DOHH2 (cell line): ENCODE measurements around the gene LCN10.
A peak's percentile ranks its signal among the peaks of the same experiment; 100 is the strongest.

Source experiments
- H3F3A ChIP-seq: fragments of 200-600 bp; sonication (generic), shearing (Covaris generic); 2 replicates; pipeline ENCODE4 v1.6.0; 2016; ENCODE audit warnings: antibody characterized with exemption, mild to moderate bottlenecking; ENCODE audit not compliant: control insufficient read depth, insufficient read depth
- H3K27ac ChIP-seq: fragments of 200-600 bp; sonication (generic); 2 replicates; pipeline ENCODE4 v1.5.1; 2014; ENCODE audit warnings: low read depth, mild to moderate bottlenecking, low read length, moderate library complexity
- H3K27me3 ChIP-seq: fragments of 200-600 bp; sonication (generic); 2 replicates; pipeline ENCODE4 v1.6.1; 2014; ENCODE audit warnings: mild to moderate bottlenecking, low read length, mixed read lengths; ENCODE audit not compliant: control insufficient read depth
- H3K36me3 ChIP-seq: fragments of 200-600 bp; sonication (generic); 2 replicates; pipeline ENCODE4 v1.6.1; 2014; ENCODE audit warnings: mild to moderate bottlenecking, low read length, moderate library complexity, mixed read lengths; ENCODE audit not compliant: control insufficient read depth
- H3K4me1 ChIP-seq: fragments of 200-600 bp; sonication (generic); 2 replicates; pipeline ENCODE4 v1.6.1; 2014; ENCODE audit warnings: mild to moderate bottlenecking, low read length, mixed read lengths; ENCODE audit not compliant: control insufficient read depth
- H3K4me2 ChIP-seq: fragments of 200-600 bp; sonication (generic); 2 replicates; pipeline ENCODE4 v1.6.0; 2014; ENCODE audit warnings: mild to moderate bottlenecking, low read length, moderate library complexity
- H3K4me3 ChIP-seq: fragments of 200-600 bp; sonication (generic); 2 replicates; pipeline ENCODE4 v1.5.1; 2014; ENCODE audit warnings: mild to moderate bottlenecking, low read length, mixed read lengths
- H3K79me2 ChIP-seq: fragments of 200-600 bp; sonication (generic); 2 replicates; pipeline ENCODE4 v1.6.1; 2014; ENCODE audit warnings: mild to moderate bottlenecking, low read length, mixed read lengths; ENCODE audit not compliant: control insufficient read depth
- H3K9me2 ChIP-seq: fragments of 200-600 bp; sonication (generic); replicated peaks from 2 replicates; pipeline ENCODE4 v1.6.1; 2014; ENCODE audit warnings: mild to moderate bottlenecking, low read length, mixed read lengths; ENCODE audit not compliant: control insufficient read depth
- H3K9me3 ChIP-seq: fragments of 200-600 bp; sonication (generic); 2 replicates; pipeline ENCODE4 v1.6.1; 2014; ENCODE audit warnings: antibody characterized with exemption, low read length, mixed read lengths; ENCODE audit not compliant: control insufficient read depth, insufficient read depth
- H4K20me1 ChIP-seq: fragments of 200-600 bp; sonication (generic); 2 replicates; pipeline ENCODE4 v1.6.0; 2014; ENCODE audit warnings: low read depth, mild to moderate bottlenecking, antibody characterized with exemption, low read length, moderate library complexity; ENCODE audit not compliant: control insufficient read depth, insufficient read depth
- CTCF ChIP-seq: fragments of 200-600 bp; sonication (generic); IDR thresholded peaks from one replicate; pipeline ENCODE4 v1.5.1; 2014; ENCODE audit warnings: antibody characterized with exemption, mild to moderate bottlenecking, low read depth, low read length; ENCODE audit not compliant: poor library complexity, severe bottlenecking
- EZH2phosphoT487 ChIP-seq: fragments of 200-600 bp; sonication (generic); IDR thresholded peaks from 2 replicates; pipeline ENCODE4 v1.6.1; 2017; ENCODE audit warnings: borderline replicate concordance, mild to moderate bottlenecking, antibody characterized with exemption, low read length, moderate library complexity, mixed read lengths

The LCN10 gene

GRCh38 chr9:136732444-136733178 lies 10.1 kb downstream of the LCN10 start:
- TF ChIP-seq EZH2phosphoT487 = no peak
- TF ChIP-seq CTCF = no peak

GRCh38 chr9:136729926-136730325 lies 12.8 kb downstream of the LCN10 start:
- no peak overlapping the region for H3K27ac ChIP-seq
- H3K79me2 ChIP-seq = peaks cover 60% of the 10 kb centered on the region
- peaks cover 37% of the 10 kb centered on the region for H3K36me3 ChIP-seq
- no peak for TF ChIP-seq EZH2phosphoT487
- TF ChIP-seq CTCF = no peak
- H3K27me3 ChIP-seq = no peaks in the 10 kb centered on the region
- peaks cover 32% of the 10 kb centered on the region for H3K4me1 ChIP-seq
- peak overlapping the region; percentile 83 for H3K4me2 ChIP-seq
- H3K9me2 ChIP-seq = no peaks in the 10 kb centered on the region
- H3K4me3 ChIP-seq = peak overlapping the region; percentile 97
- no peaks in the 10 kb centered on the region for H3K9me3 ChIP-seq
- peaks cover 24% of the 10 kb centered on the region for H4K20me1 ChIP-seq
- peaks cover 26% of the 10 kb centered on the region for H3F3A ChIP-seq

More at GRCh38 chr9:136732444-136733178, 10.1 kb downstream of the LCN10 start:
- Histone ChIP-seq H3K4me3 (no peak overlapping the region), H3K79me2 (peaks cover 36% of the 10 kb centered on the region), H3K9me2 (no peaks in the 10 kb centered on the region), H3K27me3 (no peaks in the 10 kb centered on the region), H3K27ac (no peak overlapping the region), H3K9me3 (no peaks in the 10 kb centered on the region), H3K4me1 (peaks cover 16% of the 10 kb centered on the region), H3F3A (peaks cover under 1% of the 10 kb centered on the region; the same call in 1 of the 2 replicates), H3K36me3 (peaks cover 10% of the 10 kb centered on the region), H3K4me2 (no peak overlapping the region), H4K20me1 (peaks cover 2% of the 10 kb centered on the region; the same call in 1 of the 2 replicates)

GRCh38 chr9:136729144-136729543 lies 13.6 kb downstream of the LCN10 start:
- H3K27ac ChIP-seq = no peak overlapping the region
- peaks cover 24% of the 10 kb centered on the region for H4K20me1 ChIP-seq

More at GRCh38 chr9:136729144-136729543, 13.6 kb downstream of the LCN10 start:
- H3K27me3 ChIP-seq = no peaks in the 10 kb centered on the region
- no peaks in the 10 kb centered on the region for H3K9me2 ChIP-seq
- TF ChIP-seq EZH2phosphoT487 (no peak), CTCF (no peak)
- peaks cover 34% of the 10 kb centered on the region for H3F3A ChIP-seq
- no peaks in the 10 kb centered on the region for H3K9me3 ChIP-seq
- peak overlapping the region; percentile 83 for H3K4me2 ChIP-seq
- peaks cover 32% of the 10 kb centered on the region for H3K4me1 ChIP-seq
- H3K4me3 ChIP-seq = peak overlapping the region; percentile 97
- peaks cover 62% of the 10 kb centered on the region for H3K79me2 ChIP-seq
- peaks cover 45% of the 10 kb centered on the region for H3K36me3 ChIP-seq
